Measurements from ENCODE around the gene HOXB13.

The HOXB13 gene

DNA sequence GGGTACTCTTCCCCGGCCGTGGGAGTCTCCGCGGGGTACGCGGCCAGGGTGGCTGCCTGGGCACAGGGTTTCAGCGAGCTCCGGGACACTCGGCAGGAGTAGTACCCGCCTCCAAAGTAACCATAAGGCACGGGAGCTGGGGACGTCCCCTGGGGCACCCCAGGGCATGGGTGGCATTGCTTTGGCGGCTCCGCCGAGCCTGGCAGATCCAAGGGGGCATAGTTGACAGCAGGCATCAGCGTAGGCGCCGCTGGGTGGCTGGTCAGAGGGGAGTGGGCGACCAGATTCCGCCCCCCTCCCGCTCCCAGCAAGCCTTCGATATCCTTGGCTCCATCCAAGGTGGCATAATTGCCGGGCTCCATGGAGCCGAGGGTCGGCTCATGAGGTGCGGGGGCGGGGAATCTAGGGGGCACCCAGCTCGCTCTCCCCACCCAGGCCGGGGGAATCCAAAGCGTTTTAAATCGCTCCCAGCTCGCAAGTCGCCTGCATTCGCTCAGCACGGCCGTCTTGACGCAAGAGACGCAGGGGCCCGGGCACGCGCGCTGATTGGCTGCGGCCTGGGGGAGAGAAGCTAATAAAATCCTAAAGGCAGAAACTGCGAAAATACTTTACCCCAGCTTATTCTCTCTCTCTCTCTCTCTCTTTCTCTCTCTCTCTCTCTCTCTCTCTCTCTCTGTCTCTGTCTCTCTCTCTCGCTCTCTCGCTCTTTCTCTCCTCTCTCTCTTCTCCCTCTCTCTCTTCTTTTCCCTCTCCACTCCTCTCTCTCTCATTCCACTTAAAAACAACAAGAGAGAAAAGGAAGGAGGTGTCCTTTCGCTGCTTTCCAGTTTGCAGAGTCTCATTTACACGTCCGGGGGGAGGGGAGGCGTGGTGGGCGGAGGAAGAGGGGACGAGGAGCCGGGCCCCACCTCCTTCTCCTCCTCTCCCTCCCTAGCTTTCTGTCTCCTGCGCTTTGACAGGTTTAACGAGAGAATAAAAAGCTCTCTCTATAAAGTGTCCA, at the start of gene HOXB13:
Gene HOXB13, minus strand, starts transcription at position 519 of the 1,000 bp plus-strand sequence. Its CDS starts 157 bp downstream, at position 362.
- DNase-seq (ENCODE audit: low spot score) = no peak

DNA sequence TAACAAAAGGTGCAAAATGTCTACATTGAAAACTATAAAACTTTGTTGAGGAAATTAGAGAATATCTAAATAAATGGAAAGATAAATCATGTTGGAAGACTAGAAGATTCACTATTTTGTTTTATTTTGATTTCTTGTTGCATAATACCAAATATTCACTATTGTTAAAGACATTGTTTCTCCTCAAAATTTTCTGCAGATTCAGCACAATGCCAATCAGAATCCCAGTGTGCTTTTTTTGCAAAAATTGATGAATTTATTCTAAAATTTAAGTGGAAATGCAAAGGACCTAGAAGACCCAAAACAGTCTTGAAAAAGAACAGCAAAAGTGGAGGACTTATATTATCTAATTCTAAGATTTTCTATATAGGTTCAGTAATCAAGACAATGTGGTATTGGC, 48.1 kb upstream of the HOXB13 start:
- no peak for DNase-seq (ENCODE audit: low spot score)

GRCh38 chr17:48773245-48773644, 44.7 kb upstream of the HOXB13 start:
- DNase-seq (ENCODE audit: low spot score) = no peak

- no peak for DNase-seq (ENCODE audit: low spot score)
Measured at GRCh38 chr17:48770954-48771353, 42.4 kb upstream of the HOXB13 start.

DNA sequence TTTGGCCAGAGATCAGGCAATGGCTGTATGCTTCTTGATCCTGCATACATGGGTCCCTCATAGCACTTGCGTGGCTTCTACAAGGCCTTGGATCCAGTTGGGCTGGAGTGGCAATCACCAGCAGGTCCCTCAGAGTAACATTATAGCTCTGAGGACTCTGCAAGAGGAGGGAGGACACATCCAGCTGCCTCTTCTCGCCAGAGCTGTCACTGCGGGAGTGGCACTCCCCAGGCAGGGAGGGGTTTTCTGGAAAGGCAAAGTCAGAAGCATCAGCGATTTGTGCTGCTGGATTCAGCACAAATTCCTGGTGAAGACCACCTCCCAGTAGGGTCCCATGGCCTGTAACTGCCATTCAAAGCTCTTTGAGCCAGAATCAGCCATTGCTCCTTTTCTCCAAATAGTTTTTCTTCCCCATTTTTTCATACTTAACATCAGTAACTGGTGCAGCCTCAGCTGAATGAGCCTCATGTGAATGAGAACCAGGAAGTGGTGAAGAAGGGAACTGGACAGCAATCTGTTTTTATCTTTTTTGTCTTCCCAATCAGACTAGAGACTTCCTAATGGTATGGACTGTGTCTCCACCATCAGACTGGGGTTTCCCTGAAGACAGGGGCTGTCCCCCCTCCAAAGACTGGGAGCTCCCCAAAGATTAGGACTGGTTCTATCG, 40.6 kb upstream of the HOXB13 start:
- no peak for DNase-seq (ENCODE audit: low spot score)

- no peak for DNase-seq (ENCODE audit: low spot score)
Measured at GRCh38 chr17:48767263-48767774, 38.8 kb upstream of the HOXB13 start.

- DNase-seq (ENCODE audit: low spot score) = no peak
Measured at GRCh38 chr17:48761114-48761513, 32.6 kb upstream of the HOXB13 start.

DNA sequence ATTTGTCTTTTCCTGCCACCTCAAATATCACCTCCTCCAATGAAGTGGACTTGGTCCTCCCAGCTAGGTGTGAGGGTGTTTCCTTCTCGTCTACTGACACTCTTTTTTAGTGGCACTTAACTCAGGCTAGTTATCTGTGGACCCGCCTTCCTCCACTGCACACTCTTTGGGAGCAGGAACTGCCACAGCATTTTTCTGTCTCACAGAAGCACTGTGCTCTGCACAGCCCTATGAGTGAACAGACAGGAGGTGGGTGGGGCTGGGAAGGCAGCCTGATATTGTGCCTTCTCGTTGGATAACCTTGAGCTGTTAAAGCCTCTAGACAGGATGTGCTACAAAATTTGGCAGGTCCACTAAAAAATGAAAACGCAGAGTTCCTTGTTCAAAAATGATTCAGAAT, 31.9 kb upstream of the HOXB13 start:
- DNase-seq (ENCODE audit: low spot score) = no peak

DNA sequence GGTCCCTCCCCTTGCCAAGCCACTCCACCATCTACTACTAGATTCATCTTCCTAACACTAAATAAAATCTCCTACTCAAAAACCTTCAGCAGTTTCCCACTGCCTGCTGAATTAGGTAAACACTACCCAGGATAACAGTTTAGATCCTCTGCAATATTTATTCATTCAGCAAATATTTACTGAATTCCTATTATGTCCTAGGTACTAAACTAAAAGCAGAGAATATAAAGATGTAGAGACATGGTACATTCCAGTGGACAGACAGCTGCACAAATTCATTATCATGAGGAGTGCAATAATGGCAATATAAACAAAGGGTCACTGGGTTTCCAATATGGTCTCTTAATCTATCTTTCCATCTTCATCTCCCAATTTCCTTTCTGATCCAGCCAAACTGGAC, 30.7 kb upstream of the HOXB13 start:
- DNase-seq (ENCODE audit: low spot score) = no peak

DNA sequence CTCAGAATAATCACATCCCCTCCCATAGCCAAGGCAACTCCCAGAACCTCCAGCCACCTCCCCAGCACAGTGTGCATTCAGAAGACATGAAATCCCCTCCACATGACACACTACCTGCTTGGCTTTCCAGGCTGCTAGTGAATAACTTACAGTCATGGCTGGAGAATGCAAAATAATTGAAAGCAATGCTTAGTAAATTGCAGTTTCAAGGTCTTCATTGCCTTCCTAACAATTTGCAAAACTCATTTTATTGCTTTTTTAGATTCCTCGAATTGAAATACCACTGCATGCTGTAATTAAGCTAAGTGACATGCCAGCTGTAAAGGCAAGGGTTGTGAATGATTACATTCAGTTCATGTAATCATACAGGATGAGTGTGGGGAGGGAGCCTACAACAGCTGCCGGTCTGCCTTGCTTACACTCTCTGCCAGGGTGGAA, 29.0 kb upstream of the HOXB13 start:
- no peak for DNase-seq (ENCODE audit: low spot score)

DNA sequence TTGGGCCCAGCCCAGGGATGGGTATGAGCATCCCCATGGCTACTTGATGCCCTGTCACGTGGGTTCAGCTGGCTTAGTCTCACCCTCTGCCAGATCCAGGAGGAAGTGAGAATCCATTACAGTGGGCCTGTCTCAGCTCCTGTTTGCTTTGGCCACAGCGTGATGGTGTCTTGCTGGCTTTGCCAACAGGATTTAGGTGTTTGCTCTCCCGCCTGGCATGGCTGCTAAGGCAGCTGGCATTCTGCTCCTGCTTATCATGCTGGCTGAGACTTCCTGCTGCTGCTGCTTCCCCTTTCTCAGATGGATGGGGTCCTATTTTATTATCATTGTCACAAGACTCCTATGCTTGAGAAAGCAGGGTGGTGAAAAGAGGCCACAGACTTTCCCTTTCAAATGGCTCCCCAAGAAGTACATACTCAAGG, 28.3 kb upstream of the HOXB13 start:
- no peak for DNase-seq (ENCODE audit: low spot score)

- no peak for DNase-seq (ENCODE audit: low spot score)
Measured at GRCh38 chr17:48755356-48755755, 26.8 kb upstream of the HOXB13 start.

DNA sequence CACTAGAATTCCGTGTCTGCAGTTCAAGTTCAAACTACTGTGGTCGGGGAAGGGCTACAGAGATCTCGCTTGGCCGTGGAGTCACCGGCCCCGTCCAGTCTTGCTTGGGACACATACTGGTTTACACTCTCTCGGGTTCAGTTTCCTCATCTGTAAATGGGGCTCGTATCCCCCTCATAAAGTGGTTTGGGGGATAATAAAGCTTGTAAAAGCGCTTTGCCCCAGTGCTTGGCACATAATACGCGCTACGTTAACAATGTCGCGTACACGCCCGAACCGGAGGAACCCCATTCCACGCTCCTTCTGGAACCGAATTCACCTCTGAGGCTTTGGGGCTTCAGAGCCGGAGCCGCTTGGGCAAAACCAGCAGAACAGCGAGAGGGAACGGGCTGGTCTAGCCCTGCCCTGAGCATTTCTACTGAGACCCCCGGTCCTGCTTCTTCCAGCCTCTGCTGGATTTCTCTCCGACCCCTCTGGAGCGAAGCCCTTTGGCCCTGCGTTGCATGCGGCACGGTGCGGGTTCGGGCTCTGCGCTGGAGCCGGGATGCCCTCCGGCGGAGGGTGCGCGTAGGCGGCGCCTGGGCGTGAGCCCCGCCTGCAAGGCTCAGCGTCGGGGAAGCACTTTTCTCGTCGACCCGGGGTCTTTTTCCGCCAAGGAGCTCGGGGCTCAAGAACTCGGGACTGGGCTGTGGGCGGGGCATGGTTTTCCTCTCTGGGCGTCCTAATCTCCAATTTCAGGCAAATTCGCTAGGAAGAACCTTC, 26.1 kb upstream of the HOXB13 start:
- DNase-seq (ENCODE audit: low spot score) = no peak

GRCh38 chr17:48753794-48754499, 25.4 kb upstream of the HOXB13 start:
- no peak for DNase-seq (ENCODE audit: low spot score)

GRCh38 chr17:48752399-48753288, 24.1 kb upstream of the HOXB13 start:
- no peak for DNase-seq (ENCODE audit: low spot score)

GRCh38 chr17:48751733-48752398, 23.3 kb upstream of the HOXB13 start:
- DNase-seq (ENCODE audit: low spot score) = no peak

DNA sequence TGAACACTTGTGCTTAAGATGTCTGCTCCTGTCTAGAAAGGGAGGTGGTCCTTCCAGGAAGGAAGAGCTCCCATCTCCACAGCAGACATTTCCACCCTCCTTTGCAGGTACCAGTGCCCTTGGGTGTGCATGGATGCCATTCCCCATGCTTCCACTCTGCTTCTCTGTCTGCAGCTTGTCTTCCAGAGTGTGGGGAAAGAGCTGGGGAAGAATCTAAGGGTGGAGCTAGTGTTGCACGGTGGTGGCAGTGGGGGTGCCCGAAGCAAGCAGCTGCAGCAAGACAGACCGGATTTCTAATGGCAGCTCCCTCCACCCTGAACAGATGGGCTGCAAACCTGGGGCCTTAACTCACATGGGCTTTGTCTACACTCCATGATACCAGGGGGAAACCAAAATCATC, 22.6 kb upstream of the HOXB13 start:
- no peak for DNase-seq (ENCODE audit: low spot score)

DNA sequence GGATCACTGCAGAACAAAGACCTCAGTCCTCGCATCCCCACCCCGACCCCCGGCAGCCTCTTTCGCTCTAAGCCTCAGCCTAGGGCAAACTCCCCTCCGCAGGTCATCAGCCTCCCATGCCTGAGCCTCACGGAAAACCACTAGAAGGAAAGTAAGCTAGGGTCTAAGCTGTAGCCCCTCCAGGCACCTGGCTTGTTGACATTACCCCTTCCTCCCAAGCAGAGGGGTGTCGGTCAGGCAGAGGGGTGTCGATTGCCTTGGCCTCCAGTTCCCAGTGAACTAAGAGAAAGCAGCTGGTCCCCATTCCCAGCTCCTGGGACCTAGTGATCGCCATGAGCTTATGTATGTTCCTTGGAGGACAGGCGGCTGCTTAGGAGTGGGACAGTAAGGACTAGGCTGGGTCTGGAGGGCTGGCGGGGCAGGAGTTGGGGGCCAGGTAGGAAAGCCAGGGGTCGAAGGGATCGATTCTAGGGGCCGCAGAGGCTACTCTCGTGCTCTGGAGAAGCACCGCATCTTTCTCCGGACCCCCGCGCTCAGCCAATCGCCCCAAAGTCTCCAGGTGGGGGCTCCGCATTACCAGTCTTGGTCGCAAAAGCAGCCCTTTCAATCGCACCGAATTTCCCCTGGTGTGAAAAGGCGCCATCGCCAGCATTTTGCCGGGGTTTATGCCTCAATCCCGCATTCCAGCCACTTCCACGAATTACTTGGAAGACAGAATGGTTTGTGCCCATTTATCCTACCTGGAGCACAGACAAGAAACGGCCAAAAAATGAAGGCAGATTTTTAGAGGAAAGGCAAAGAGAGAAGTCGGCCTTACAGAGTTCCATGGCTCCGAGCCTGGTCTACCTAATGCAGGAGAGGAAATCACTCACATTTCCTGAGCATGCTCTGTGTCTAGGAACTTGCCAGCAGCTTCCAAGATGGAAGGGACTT, 21.3 kb upstream of the HOXB13 start:
- no peak for DNase-seq (ENCODE audit: low spot score)

All from hematopoietic multipotent progenitor cell treated with erythropoietin and hydrocortisone succinate and interleukin-3 and kit ligand, for 15 days (in vitro differentiated cells).